HepG2 (cell line): ENCODE results near the gene ZNF584. TPM values are rescaled to one million over a fixed set of nuclear protein-coding genes. Genes with fewer than 3 reads are reported as not detected.
A peak's percentile ranks its signal among the peaks of the same experiment; 100 is the strongest.

Experiments used
- AFF4 ChIP-seq: sonication (generic); formaldehyde crosslinking; IDR thresholded peaks from 2 replicates; pipeline ENCODE4 v1.4.0; 2020; ENCODE audit warnings: missing genetic modification reagents
- ELF1 ChIP-seq: sonication (generic); formaldehyde crosslinking; IDR thresholded peaks from 2 replicates; pipeline ENCODE4 v1.4.0; 2020; ENCODE audit warnings: missing genetic modification reagents
- FIP1L1 ChIP-seq: fragments of 200-400 bp; formaldehyde crosslinking; IDR thresholded peaks from 2 replicates; pipeline ENCODE4 v1.6.1; 2018; ENCODE audit warnings: low read depth, mild to moderate bottlenecking, low read length, moderate library complexity, borderline replicate concordance; ENCODE audit not compliant: insufficient read depth
- HMGA1 ChIP-seq: sonication (generic); formaldehyde crosslinking; conservative IDR thresholded peaks from 2 replicates; pipeline ENCODE4 v1.4.0; 2020; ENCODE audit warnings: missing genetic modification reagents
- HOXA3 ChIP-seq: sonication (generic); formaldehyde crosslinking; IDR thresholded peaks from 2 replicates; pipeline ENCODE4 v1.5.0; 2020; ENCODE audit warnings: missing genetic modification reagents
- SALL1 ChIP-seq: sonication (generic); formaldehyde crosslinking; IDR thresholded peaks from 2 replicates; pipeline ENCODE4 v1.8.0; 2022; ENCODE audit warnings: mild to moderate bottlenecking, missing genetic modification reagents
- TFE3 ChIP-seq: IDR thresholded peaks from 2 replicates; pipeline ENCODE4 v1.6.1; 2016
- U2AF1 ChIP-seq: fragments of 200-400 bp; formaldehyde crosslinking; optimal IDR thresholded peaks from 2 replicates; pipeline ENCODE3; 2017; ENCODE audit warnings: mild to moderate bottlenecking, low read depth, low read length
- ZNF232 ChIP-seq: sonication (generic); formaldehyde crosslinking; IDR thresholded peaks from 2 replicates; pipeline ENCODE4 v1.4.0; 2020; ENCODE audit warnings: missing genetic modification reagents, borderline replicate concordance
- ZNF256 ChIP-seq: sonication (generic); formaldehyde crosslinking; conservative IDR thresholded peaks from 2 replicates; pipeline ENCODE4 v1.4.0; 2020; ENCODE audit warnings: missing genetic modification reagents
- ZNF33B ChIP-seq: sonication (generic); formaldehyde crosslinking; IDR thresholded peaks from 2 replicates; pipeline ENCODE4 v1.5.1; 2020; ENCODE audit warnings: mild to moderate bottlenecking, missing genetic modification reagents
- ZNF562 ChIP-seq: sonication (generic); formaldehyde crosslinking; IDR thresholded peaks from 2 replicates; pipeline ENCODE4 v1.8.0; 2022; ENCODE audit warnings: missing genetic modification reagents, borderline replicate concordance
- ZNF589 ChIP-seq: sonication (generic); formaldehyde crosslinking; conservative IDR thresholded peaks from 2 replicates; pipeline ENCODE4 v1.8.0; 2022; ENCODE audit warnings: mild to moderate bottlenecking, moderate library complexity, missing genetic modification reagents
- ZUFSP ChIP-seq: sonication (generic); formaldehyde crosslinking; IDR thresholded peaks from 2 replicates; pipeline ENCODE4 v1.9.0; 2021; ENCODE audit warnings: missing genetic modification reagents, mild to moderate bottlenecking, borderline replicate concordance
- polyA plus RNA-seq, 8 experiments: library from polyadenylated mRNA; depleted of rRNA in 3 of 8; stranded (reverse) in 7 of 8; unstranded in 1 of 8; fragments of >200 nt; fragmentation: Illumina TruSeq in 4 of 8; extraction: Trizol in 4 of 8; gene quantifications; 2 replicates each; pipeline versions ENCODE4 v1.2.1 to v1.2.3, GENCODE V29; 2011 to 2016; ENCODE audit warnings: low read depth in 4 of 8, missing spikeins in 1 of 8, mixed read lengths in 1 of 8; ENCODE audit not compliant: insufficient read depth in 1 of 8
- total RNA-seq, 5 experiments: library from RNA; depleted of rRNA; stranded (reverse); fragments of >200 nt; fragmentation: Illumina TruSeq; extraction: Trizol; gene quantifications; 2 replicates each; pipeline ENCODE4 v1.2.3, GENCODE V29; 2016; ENCODE audit warnings: low read depth in 1 of 5
- TF ChIP-seq, protein P1 (sequence below): IDR thresholded peaks from 2 replicates; pipeline ENCODE4 v1.6.1; 2016; ENCODE audit warnings: low read depth, missing genetic modification reagents, missing compliant biosample characterization
- TF ChIP-seq, protein P2 (sequence below): sonication (generic); formaldehyde crosslinking; IDR thresholded peaks from 2 replicates; pipeline ENCODE4 v1.4.0; 2020; ENCODE audit warnings: mild to moderate bottlenecking, missing genetic modification reagents

Gene ZNF584
- total and polyA plus RNA-seq, 2 of the 13 experiments (the other 11 are each of a cell fraction or from before 2014, with no cell fraction given) = 2.4 to 7.0 TPM

GRCh38 chr19:58362272-58362994, 46.0 kb upstream of the ZNF584 start, which contains the start of gene ZNF497 (continued):
- TF ChIP-seq U2AF1 (peak; percentile 26), SALL1 (CRISPR knock-in tag) (peak; percentile 56; the same call in 1 of the 2 replicates), ZNF33B (CRISPR knock-in tag) (peak; percentile 8; the same call in 1 of the 2 replicates), ZNF562 (CRISPR knock-in tag) (no peak), ELF1 (CRISPR knock-in tag) (peak; percentile 93), TFE3 (CRISPR knock-in tag) (peak; percentile 78; the same call in 1 of the 2 replicates), FIP1L1 (no peak), ZNF589 (CRISPR knock-in tag) (no peak), ZUFSP (CRISPR knock-in tag) (no peak), ZNF232 (CRISPR knock-in tag) (peak; percentile 73; the same call in 1 of the 2 replicates), AFF4 (CRISPR knock-in tag) (no peak), HOXA3 (CRISPR knock-in tag) (peak; percentile 83), HMGA1 (CRISPR knock-in tag) (no peak), ZNF256 (CRISPR knock-in tag) (peak; percentile 86)
- TF ChIP-seq, protein P1, sequence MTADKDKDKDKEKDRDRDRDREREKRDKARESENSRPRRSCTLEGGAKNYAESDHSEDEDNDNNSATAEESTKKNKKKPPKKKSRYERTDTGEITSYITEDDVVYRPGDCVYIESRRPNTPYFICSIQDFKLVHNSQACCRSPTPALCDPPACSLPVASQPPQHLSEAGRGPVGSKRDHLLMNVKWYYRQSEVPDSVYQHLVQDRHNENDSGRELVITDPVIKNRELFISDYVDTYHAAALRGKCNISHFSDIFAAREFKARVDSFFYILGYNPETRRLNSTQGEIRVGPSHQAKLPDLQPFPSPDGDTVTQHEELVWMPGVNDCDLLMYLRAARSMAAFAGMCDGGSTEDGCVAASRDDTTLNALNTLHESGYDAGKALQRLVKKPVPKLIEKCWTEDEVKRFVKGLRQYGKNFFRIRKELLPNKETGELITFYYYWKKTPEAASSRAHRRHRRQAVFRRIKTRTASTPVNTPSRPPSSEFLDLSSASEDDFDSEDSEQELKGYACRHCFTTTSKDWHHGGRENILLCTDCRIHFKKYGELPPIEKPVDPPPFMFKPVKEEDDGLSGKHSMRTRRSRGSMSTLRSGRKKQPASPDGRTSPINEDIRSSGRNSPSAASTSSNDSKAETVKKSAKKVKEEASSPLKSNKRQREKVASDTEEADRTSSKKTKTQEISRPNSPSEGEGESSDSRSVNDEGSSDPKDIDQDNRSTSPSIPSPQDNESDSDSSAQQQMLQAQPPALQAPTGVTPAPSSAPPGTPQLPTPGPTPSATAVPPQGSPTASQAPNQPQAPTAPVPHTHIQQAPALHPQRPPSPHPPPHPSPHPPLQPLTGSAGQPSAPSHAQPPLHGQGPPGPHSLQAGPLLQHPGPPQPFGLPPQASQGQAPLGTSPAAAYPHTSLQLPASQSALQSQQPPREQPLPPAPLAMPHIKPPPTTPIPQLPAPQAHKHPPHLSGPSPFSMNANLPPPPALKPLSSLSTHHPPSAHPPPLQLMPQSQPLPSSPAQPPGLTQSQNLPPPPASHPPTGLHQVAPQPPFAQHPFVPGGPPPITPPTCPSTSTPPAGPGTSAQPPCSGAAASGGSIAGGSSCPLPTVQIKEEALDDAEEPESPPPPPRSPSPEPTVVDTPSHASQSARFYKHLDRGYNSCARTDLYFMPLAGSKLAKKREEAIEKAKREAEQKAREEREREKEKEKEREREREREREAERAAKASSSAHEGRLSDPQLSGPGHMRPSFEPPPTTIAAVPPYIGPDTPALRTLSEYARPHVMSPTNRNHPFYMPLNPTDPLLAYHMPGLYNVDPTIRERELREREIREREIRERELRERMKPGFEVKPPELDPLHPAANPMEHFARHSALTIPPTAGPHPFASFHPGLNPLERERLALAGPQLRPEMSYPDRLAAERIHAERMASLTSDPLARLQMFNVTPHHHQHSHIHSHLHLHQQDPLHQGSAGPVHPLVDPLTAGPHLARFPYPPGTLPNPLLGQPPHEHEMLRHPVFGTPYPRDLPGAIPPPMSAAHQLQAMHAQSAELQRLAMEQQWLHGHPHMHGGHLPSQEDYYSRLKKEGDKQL = no peak
- TF ChIP-seq, protein P2, sequence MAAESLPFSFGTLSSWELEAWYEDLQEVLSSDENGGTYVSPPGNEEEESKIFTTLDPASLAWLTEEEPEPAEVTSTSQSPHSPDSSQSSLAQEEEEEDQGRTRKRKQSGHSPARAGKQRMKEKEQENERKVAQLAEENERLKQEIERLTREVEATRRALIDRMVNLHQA (CRISPR knock-in tag) = no peak
